MCF 10A (cell line): ENCODE data around the gene SPATA9. TPM values are rescaled to one million over a fixed set of nuclear protein-coding genes. Genes with fewer than 3 reads are reported as not detected.

Source experiments
- BruUV-seq: library from RNA; stranded (reverse); fragments of 400-500 nt; replicated peaks from 2 replicates; lab custom pipeline; 2021; lab: Mats Ljungman, UMichigan
- CTCF ChIA-PET: fragments of 300-600 bp; sonication (Branson Sonifier 250); formaldehyde crosslinking; extraction: SDS; loops from one replicate; lab custom pipeline; 2021; ENCODE audit warnings: antibody characterized with exemption, inconsistent platforms; lab: Yijun Ruan, JAX
- POLR2A ChIA-PET: fragments of 300-600, 350-650 bp; sonication (Branson Sonifier 250); formaldehyde crosslinking; extraction: SDS; loops from one replicate; lab custom pipeline; 2020; ENCODE audit warnings: antibody characterized with exemption, inconsistent platforms; lab: Yijun Ruan, JAX
- DNase-seq: peaks from one replicate; pipeline ENCODE4 v3.0.0-alpha.2; 2018; ENCODE audit not compliant: unreplicated experiment
- H3K27ac Mint-ChIP-seq: one replicate; pipeline ENCODE4 v1.8.0; 2022; ENCODE audit warnings: mild to moderate bottlenecking, low read depth, mixed read lengths; ENCODE audit not compliant: unreplicated experiment
- H3K27me3 Mint-ChIP-seq: one replicate; pipeline ENCODE4 v1.8.0; 2022; ENCODE audit warnings: mixed read lengths; ENCODE audit not compliant: insufficient read depth, unreplicated experiment
- H3K36me3 Mint-ChIP-seq: one replicate; pipeline ENCODE4 v1.8.0; 2022; ENCODE audit warnings: mild to moderate bottlenecking, moderate library complexity, mixed read lengths; ENCODE audit not compliant: insufficient read depth, unreplicated experiment
- H3K4me1 Mint-ChIP-seq: one replicate; pipeline ENCODE4 v1.8.0; 2022; ENCODE audit warnings: mixed read lengths; ENCODE audit not compliant: insufficient read depth, unreplicated experiment
- H3K4me3 Mint-ChIP-seq: one replicate; pipeline ENCODE4 v1.8.0; 2022; ENCODE audit warnings: mild to moderate bottlenecking, moderate library complexity, mixed read lengths; ENCODE audit not compliant: unreplicated experiment
- H3K9me3 Mint-ChIP-seq: one replicate; pipeline ENCODE4 v1.8.0; 2022; ENCODE audit warnings: mixed read lengths; ENCODE audit not compliant: unreplicated experiment
- CTCF ChIP-seq: fragments of 200-600 bp; IDR thresholded peaks from one replicate; pipeline ENCODE4 v1.8.0; 2022; ENCODE audit warnings: antibody characterized with exemption, mild to moderate bottlenecking; ENCODE audit not compliant: unreplicated experiment
- intact Hi-C: fragments of 100-400 bp; cut with micrococcal nuclease; formaldehyde crosslinking; loops from 2 replicates; pipeline ENCODE4 v1.14.1; 2022
- total RNA-seq: library from RNA; stranded (reverse); gene quantifications from 2 replicates; pipeline ENCODE4 v1.2.3, GENCODE V29; 2022

SPATA9 gene
- total RNA-seq, 1 experiment from 2014 or later: not detected

GRCh38 chr5:95621839-95622629 lies 60.8 kb downstream of the SPATA9 start:
- no peaks in the 10 kb centered on the region for H3K9me3 Mint-ChIP-seq
- intact Hi-C loops: no loop called here
- CTCF ChIA-PET: interaction anchor here (0.6 to 1.0 kb wide), 4 partner anchors 9 to 105 kb away, joined by 3 to 4 read pairs (median 4); no protein-coding TSS in a partner anchor

GRCh38 chr5:95620870-95621838 lies 61.6 kb downstream of the SPATA9 start:
- Mint-ChIP-seq H3K36me3 (no peaks in the 10 kb centered on the region), H3K9me3 (no peaks in the 10 kb centered on the region), H3K27me3 (no peaks in the 10 kb centered on the region), H3K4me3 (no peak overlapping the region), H3K27ac (no peak overlapping the region), H3K4me1 (peaks cover 9% of the 10 kb centered on the region)
- no peak for TF ChIP-seq CTCF
- DNase-seq: no peak
- no TSS peak for BruUV-seq
- ChIA-PET POLR2A (interaction anchor here (0.8 kb wide), 1 partner anchor 10 kb away, joined by 3 read pairs; no protein-coding TSS in a partner anchor), CTCF (no interaction called here)
- intact Hi-C loops: no loop called here

More at GRCh38 chr5:95621839-95622629, 60.8 kb downstream of the SPATA9 start:
- TF ChIP-seq CTCF: no peak
- no TSS peak for BruUV-seq
- peaks cover 6% of the 10 kb centered on the region for H3K4me1 Mint-ChIP-seq
- H3K36me3 Mint-ChIP-seq: no peaks in the 10 kb centered on the region
- POLR2A ChIA-PET: interaction anchor here (0.8 to 1.1 kb wide), 2 partner anchors 9 to 25 kb away, joined by 3 to 4 read pairs; no protein-coding TSS in a partner anchor
- no peaks in the 10 kb centered on the region for H3K27me3 Mint-ChIP-seq
- H3K27ac Mint-ChIP-seq: no peak overlapping the region
- no peak for DNase-seq
- H3K4me3 Mint-ChIP-seq: no peak overlapping the region

- no TSS peak for BruUV-seq
- Mint-ChIP-seq H3K4me3 (no peak within 1 kb of the TSS), H3K27ac (no peak within 1 kb of the TSS), H3K27me3 (no peaks in the 10 kb centered on the region), H3K36me3 (no peaks in the 10 kb centered on the region), H3K4me1 (peaks cover 9% of the 10 kb centered on the region), H3K9me3 (no peaks in the 10 kb centered on the region)
- ChIA-PET CTCF (interaction anchor here (0.5 kb wide), 1 partner anchor 33 kb away, joined by 3 read pairs; no protein-coding TSS in a partner anchor), POLR2A (no interaction called here)
- DNase-seq: no peak
- no peak for TF ChIP-seq CTCF
- intact Hi-C loops: no loop called here
These were observed 62.5 kb downstream of the SPATA9 start, which contains the start of gene GPR150 for GRCh38 chr5:95620030-95620869. GPR150 (plus strand) TSS chr5:95620087; CDS start chr5:95620276, 189 bp downstream.
